NB4 (cell line): ENCODE data around the gene ARHGAP4.

ENCODE experiments used
- CTCF ChIP-seq: IDR thresholded peaks from one replicate; pipeline ENCODE4 v1.5.1; 2012; ENCODE audit warnings: low read depth, low read length
- MAX ChIP-seq: IDR thresholded peaks from 2 replicates; pipeline ENCODE4 v1.6.1; 2011; ENCODE audit warnings: low read depth, low read length
- POLR2A ChIP-seq: IDR thresholded peaks from 2 replicates; pipeline ENCODE4 v1.6.1; 2011; ENCODE audit warnings: mild to moderate bottlenecking; ENCODE audit not compliant: insufficient read length; ENCODE audit errors: extremely low read depth

- TF ChIP-seq CTCF (no peak), POLR2A (no peak), MAX (peak; percentile 72)
Observed at GRCh38 chrX:153926858-153927671, 1.0 kb upstream of the ARHGAP4 start.
